SK-N-SH treated with all-trans-retinoic acid at 6 μM for 48 hours (cell line): Measurements from ENCODE around the gene LPP.

Experiments
- ATAC-seq: fragments of 200-7000 bp; cut with Tn5 transposase; 3 replicates; pipeline ENCODE4 v1.9.1; 2020; ENCODE audit warnings: mild to moderate bottlenecking, moderate library complexity
- ARNTL ChIP-seq: fragments of 450-650 bp; formaldehyde crosslinking; IDR thresholded peaks from 2 replicates; pipeline ENCODE4 v1.5.0; 2020; ENCODE audit warnings: low read depth, mild to moderate bottlenecking, moderate library complexity, borderline replicate concordance
- BACH2 ChIP-seq: fragments of 250-450 bp; sonication (Bioruptor Pico); IDR thresholded peaks from 2 replicates; pipeline ENCODE4 v1.9.0; 2021; ENCODE audit warnings: mild to moderate bottlenecking, borderline replicate concordance
- CSDC2 ChIP-seq: fragments of 250-450 bp; sonication (Bioruptor Pico); IDR thresholded peaks from 2 replicates; pipeline ENCODE4 v1.5.0; 2020; ENCODE audit warnings: mild to moderate bottlenecking, moderate library complexity
- ESRRG ChIP-seq: fragments of 250-450 bp; sonication (Bioruptor Pico); IDR thresholded peaks from 2 replicates; pipeline ENCODE4 v1.6.1; 2021; ENCODE audit warnings: mild to moderate bottlenecking
- GLIS3 ChIP-seq: fragments of 250-450 bp; sonication (Bioruptor Pico); IDR thresholded peaks from 2 replicates; pipeline ENCODE4 v1.5.0; 2020; ENCODE audit warnings: mild to moderate bottlenecking, moderate library complexity
- OSR1 ChIP-seq: fragments of 250-450 bp; sonication (Bioruptor Pico); IDR thresholded peaks from 2 replicates; pipeline ENCODE4 v1.8.0; 2022; ENCODE audit warnings: moderate library complexity, mild to moderate bottlenecking, inconsistent platforms
- PPARA ChIP-seq: fragments of 250-450 bp; sonication (Bioruptor Pico); IDR thresholded peaks from 2 replicates; pipeline ENCODE4 v1.5.0; 2020; ENCODE audit warnings: mild to moderate bottlenecking, borderline replicate concordance
- RARB ChIP-seq: fragments of 250-450 bp; sonication (Bioruptor Pico); IDR thresholded peaks from 2 replicates; pipeline ENCODE4 v1.8.0; 2021; ENCODE audit warnings: mild to moderate bottlenecking, moderate library complexity
- SNAI2 ChIP-seq: fragments of 250-450 bp; sonication (Bioruptor Pico); IDR thresholded peaks from 2 replicates; pipeline ENCODE4 v1.5.0; 2020; ENCODE audit warnings: mild to moderate bottlenecking, moderate library complexity
- TCF4 ChIP-seq: fragments of 250-450 bp; sonication (Bioruptor Pico); IDR thresholded peaks from 2 replicates; pipeline ENCODE4 v1.8.0; 2021; ENCODE audit warnings: mild to moderate bottlenecking, moderate library complexity, borderline replicate concordance
- TOX ChIP-seq: fragments of 250-450 bp; sonication (Bioruptor Pico); IDR thresholded peaks from 2 replicates; pipeline ENCODE4 v1.8.0; 2021; ENCODE audit warnings: mild to moderate bottlenecking, moderate library complexity, borderline replicate concordance
- ZC3H10 ChIP-seq: fragments of 250-450 bp; sonication (Bioruptor Pico); IDR thresholded peaks from 2 replicates; pipeline ENCODE4 v1.5.1; 2021; ENCODE audit warnings: mild to moderate bottlenecking, moderate library complexity
- ZFP3 ChIP-seq: fragments of 250-450 bp; sonication (Bioruptor Pico); IDR thresholded peaks from 2 replicates; pipeline ENCODE4 v1.5.0; 2020; ENCODE audit warnings: mild to moderate bottlenecking, moderate library complexity
- ZFP30 ChIP-seq: fragments of 450-650 bp; formaldehyde crosslinking; IDR thresholded peaks from 2 replicates; pipeline ENCODE4 v1.5.0; 2022; ENCODE audit warnings: mild to moderate bottlenecking, moderate library complexity
- ZNF70 ChIP-seq: fragments of 450-650 bp; formaldehyde crosslinking; IDR thresholded peaks from 2 replicates; pipeline ENCODE4 v1.5.0; 2020; ENCODE audit warnings: mild to moderate bottlenecking, moderate library complexity
- ZNF8 ChIP-seq: fragments of 450-650 bp; formaldehyde crosslinking; IDR thresholded peaks from 2 replicates; pipeline ENCODE4 v1.5.0; 2020; ENCODE audit warnings: mild to moderate bottlenecking, moderate library complexity
- TF ChIP-seq, protein P1 (sequence below): fragments of 250-450 bp; sonication (Bioruptor Pico); IDR thresholded peaks from 2 replicates; pipeline ENCODE4 v1.5.0; 2020; ENCODE audit warnings: mild to moderate bottlenecking, moderate library complexity
- TF ChIP-seq, protein P2 (sequence below): fragments of 250-450 bp; sonication (Bioruptor Pico); IDR thresholded peaks from 2 replicates; pipeline ENCODE4 v1.5.1; 2021; ENCODE audit warnings: mild to moderate bottlenecking, moderate library complexity
- TF ChIP-seq, protein P3 (sequence below): fragments of 250-450 bp; sonication (Bioruptor Pico); IDR thresholded peaks from 2 replicates; pipeline ENCODE4 v1.5.1; 2020; ENCODE audit warnings: low read depth, mild to moderate bottlenecking, moderate library complexity
- TF ChIP-seq, protein P4 (sequence below): fragments of 250-450 bp; sonication (Bioruptor Pico); IDR thresholded peaks from 2 replicates; pipeline ENCODE4 v1.8.0; 2021; ENCODE audit warnings: low read depth, mild to moderate bottlenecking, moderate library complexity, borderline replicate concordance

Gene LPP

DNA sequence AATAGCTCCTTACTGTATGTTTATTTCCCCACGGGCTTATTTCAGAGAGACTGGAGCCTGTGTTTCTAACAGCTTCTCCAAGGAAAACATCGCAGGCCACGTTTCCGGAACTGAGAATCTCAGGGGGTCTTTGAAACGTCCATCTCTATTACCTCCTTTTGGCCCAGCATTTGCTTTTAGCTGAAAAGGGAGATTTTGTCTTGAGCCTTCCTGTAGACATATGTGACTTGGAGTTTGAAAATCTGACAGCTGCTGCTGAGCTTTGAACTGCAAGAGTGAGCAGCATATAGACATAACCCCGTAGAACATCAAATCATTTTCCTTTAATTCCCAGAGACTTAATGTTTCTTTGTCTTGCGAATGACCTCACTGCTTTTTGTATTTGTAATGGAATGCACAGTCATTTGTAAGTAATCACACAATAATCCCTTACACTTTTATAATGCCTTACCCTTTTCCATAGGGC lies 54.6 kb downstream of the LPP start:
- ATAC-seq = peak; percentile 21
- TF ChIP-seq, protein P1, sequence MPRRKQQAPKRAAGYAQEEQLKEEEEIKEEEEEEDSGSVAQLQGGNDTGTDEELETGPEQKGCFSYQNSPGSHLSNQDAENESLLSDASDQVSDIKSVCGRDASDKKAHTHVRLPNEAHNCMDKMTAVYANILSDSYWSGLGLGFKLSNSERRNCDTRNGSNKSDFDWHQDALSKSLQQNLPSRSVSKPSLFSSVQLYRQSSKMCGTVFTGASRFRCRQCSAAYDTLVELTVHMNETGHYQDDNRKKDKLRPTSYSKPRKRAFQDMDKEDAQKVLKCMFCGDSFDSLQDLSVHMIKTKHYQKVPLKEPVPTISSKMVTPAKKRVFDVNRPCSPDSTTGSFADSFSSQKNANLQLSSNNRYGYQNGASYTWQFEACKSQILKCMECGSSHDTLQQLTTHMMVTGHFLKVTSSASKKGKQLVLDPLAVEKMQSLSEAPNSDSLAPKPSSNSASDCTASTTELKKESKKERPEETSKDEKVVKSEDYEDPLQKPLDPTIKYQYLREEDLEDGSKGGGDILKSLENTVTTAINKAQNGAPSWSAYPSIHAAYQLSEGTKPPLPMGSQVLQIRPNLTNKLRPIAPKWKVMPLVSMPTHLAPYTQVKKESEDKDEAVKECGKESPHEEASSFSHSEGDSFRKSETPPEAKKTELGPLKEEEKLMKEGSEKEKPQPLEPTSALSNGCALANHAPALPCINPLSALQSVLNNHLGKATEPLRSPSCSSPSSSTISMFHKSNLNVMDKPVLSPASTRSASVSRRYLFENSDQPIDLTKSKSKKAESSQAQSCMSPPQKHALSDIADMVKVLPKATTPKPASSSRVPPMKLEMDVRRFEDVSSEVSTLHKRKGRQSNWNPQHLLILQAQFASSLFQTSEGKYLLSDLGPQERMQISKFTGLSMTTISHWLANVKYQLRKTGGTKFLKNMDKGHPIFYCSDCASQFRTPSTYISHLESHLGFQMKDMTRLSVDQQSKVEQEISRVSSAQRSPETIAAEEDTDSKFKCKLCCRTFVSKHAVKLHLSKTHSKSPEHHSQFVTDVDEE = no peak
- TF ChIP-seq ARNTL (no peak), ESRRG (no peak), ZFP30 (no peak)
- TF ChIP-seq, all 23 proteins: peak for 0

DNA sequence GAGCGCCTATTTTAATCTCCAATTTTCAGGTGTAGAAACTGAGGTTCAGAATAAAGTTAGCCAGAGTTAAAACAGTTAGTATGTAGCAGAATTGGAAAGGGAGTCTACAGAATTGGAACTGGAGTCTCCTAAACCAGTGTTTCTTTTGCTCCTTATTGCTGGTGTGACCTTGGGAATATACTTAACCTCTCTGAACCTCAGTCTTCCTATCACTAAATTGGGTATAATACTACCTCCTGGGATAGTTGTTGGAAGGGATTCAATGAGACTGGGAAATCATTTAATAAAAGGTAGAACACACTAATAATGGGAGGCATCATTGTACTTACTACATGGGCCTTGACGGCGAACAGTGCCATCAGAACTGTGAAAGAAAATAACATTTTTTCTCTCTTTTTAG lies 55.1 kb downstream of the LPP start:
- no peak for ATAC-seq
- TF ChIP-seq BACH2 (CRISPR knock-in tag) = no peak
- no peak for TF ChIP-seq ZNF8 (CRISPR knock-in tag)
- no peak for TF ChIP-seq SNAI2 (CRISPR knock-in tag)
- no peak for TF ChIP-seq ESRRG
- TF ChIP-seq ARNTL = no peak
- TF ChIP-seq, protein P2, sequence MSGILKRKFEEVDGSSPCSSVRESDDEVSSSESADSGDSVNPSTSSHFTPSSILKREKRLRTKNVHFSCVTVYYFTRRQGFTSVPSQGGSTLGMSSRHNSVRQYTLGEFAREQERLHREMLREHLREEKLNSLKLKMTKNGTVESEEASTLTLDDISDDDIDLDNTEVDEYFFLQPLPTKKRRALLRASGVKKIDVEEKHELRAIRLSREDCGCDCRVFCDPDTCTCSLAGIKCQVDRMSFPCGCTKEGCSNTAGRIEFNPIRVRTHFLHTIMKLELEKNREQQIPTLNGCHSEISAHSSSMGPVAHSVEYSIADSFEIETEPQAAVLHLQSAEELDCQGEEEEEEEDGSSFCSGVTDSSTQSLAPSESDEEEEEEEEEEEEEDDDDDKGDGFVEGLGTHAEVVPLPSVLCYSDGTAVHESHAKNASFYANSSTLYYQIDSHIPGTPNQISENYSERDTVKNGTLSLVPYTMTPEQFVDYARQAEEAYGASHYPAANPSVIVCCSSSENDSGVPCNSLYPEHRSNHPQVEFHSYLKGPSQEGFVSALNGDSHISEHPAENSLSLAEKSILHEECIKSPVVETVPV (CRISPR knock-in tag) = no peak
- TF ChIP-seq, protein P3, sequence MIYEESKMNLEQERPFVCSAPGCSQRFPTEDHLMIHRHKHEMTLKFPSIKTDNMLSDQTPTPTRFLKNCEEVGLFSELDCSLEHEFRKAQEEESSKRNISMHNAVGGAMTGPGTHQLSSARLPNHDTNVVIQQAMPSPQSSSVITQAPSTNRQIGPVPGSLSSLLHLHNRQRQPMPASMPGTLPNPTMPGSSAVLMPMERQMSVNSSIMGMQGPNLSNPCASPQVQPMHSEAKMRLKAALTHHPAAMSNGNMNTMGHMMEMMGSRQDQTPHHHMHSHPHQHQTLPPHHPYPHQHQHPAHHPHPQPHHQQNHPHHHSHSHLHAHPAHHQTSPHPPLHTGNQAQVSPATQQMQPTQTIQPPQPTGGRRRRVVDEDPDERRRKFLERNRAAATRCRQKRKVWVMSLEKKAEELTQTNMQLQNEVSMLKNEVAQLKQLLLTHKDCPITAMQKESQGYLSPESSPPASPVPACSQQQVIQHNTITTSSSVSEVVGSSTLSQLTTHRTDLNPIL (CRISPR knock-in tag) = no peak
- TF ChIP-seq RARB (CRISPR knock-in tag) = no peak
- TF ChIP-seq ZNF70 (CRISPR knock-in tag) = no peak
- no peak for TF ChIP-seq GLIS3 (CRISPR knock-in tag)
- no peak for TF ChIP-seq PPARA (CRISPR knock-in tag)
- TF ChIP-seq OSR1 = no peak
- TF ChIP-seq CSDC2 (CRISPR knock-in tag) = no peak
- TF ChIP-seq ZFP30 = no peak
- TF ChIP-seq TCF4 = no peak
- no peak for TF ChIP-seq ZC3H10 (CRISPR knock-in tag)
- TF ChIP-seq, protein P1 = no peak
- TF ChIP-seq TOX (CRISPR knock-in tag) = no peak

DNA sequence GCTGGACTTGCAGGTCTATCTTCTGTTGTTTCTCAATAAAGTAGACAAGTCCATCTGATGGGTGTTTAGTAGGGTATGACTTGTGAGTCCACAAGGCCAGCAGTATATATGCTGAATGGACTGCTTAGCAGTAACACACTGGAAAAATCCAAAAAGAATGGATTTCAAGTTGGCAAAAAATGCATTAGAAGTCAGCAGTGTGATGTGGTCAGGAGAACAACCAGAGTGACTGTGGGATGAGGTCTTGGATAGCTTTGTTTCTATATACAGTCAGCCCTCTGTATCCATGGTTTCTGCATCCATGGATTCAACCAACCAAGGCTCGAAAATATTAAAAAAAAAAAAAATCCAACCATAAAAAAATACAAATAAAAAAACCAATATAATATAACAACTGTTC lies 55.8 kb downstream of the LPP start:
- no peak for ATAC-seq
- TF ChIP-seq, protein P1 = no peak
- TF ChIP-seq SNAI2 (CRISPR knock-in tag) (no peak), ZNF70 (CRISPR knock-in tag) (no peak), ZNF8 (CRISPR knock-in tag) (no peak), CSDC2 (CRISPR knock-in tag) (no peak), ZFP3 (CRISPR knock-in tag) (no peak), TCF4 (no peak)
- TF ChIP-seq, protein P4, sequence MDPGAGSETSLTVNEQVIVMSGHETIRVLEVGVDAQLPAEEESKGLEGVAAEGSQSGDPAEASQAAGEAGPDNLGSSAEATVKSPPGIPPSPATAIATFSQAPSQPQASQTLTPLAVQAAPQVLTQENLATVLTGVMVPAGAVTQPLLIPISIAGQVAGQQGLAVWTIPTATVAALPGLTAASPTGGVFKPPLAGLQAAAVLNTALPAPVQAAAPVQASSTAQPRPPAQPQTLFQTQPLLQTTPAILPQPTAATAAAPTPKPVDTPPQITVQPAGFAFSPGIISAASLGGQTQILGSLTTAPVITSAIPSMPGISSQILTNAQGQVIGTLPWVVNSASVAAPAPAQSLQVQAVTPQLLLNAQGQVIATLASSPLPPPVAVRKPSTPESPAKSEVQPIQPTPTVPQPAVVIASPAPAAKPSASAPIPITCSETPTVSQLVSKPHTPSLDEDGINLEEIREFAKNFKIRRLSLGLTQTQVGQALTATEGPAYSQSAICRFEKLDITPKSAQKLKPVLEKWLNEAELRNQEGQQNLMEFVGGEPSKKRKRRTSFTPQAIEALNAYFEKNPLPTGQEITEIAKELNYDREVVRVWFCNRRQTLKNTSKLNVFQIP (CRISPR knock-in tag) = no peak
- TF ChIP-seq, protein P3 (CRISPR knock-in tag) = no peak
- TF ChIP-seq, all 23 proteins: peak for 0
